GM06990 (cell line): Measurements from ENCODE around the gene IL1RAP.

Source experiments
- DNase-seq: peaks from one replicate; pipeline ENCODE4 v3.0.0-alpha.2; 2011; ENCODE audit not compliant: insufficient read length; ENCODE audit errors: extremely low read depth
- H3K27me3 ChIP-seq: replicated peaks from 2 replicates; pipeline ENCODE4 v1.6.0; 2011; ENCODE audit warnings: low read length; ENCODE audit not compliant: control insufficient read depth, insufficient read depth
- H3K36me3 ChIP-seq: 2 replicates; pipeline ENCODE4 v1.5.1; 2011; ENCODE audit warnings: low read length; ENCODE audit not compliant: control insufficient read depth, insufficient read depth
- H3K4me3 ChIP-seq: replicated peaks from 2 replicates; pipeline ENCODE4 v1.5.1; 2011; ENCODE audit warnings: low read depth, mild to moderate bottlenecking, control low read depth, low read length
- CTCF ChIP-seq: IDR thresholded peaks from 2 replicates; pipeline ENCODE4 v1.5.1; 2011; ENCODE audit warnings: low read length, control low read depth, mild to moderate bottlenecking, inconsistent platforms; ENCODE audit not compliant: insufficient read depth, poor library complexity, severe bottlenecking

Gene IL1RAP

GRCh38 chr3:190502946-190503345 is 10.9 kb upstream of the IL1RAP start:
- H3K36me3 ChIP-seq = no peaks in the 10 kb centered on the region
- no peak overlapping the region for H3K4me3 ChIP-seq
- H3K27me3 ChIP-seq = no peaks in the 10 kb centered on the region; the same call in 1 of the 2 replicates
- TF ChIP-seq CTCF = no peak
- DNase-seq = no peak

GRCh38 chr3:190504354-190505125 is 9.3 kb upstream of the IL1RAP start:
- Histone ChIP-seq H3K36me3 (no peaks in the 10 kb centered on the region), H3K4me3 (no peak overlapping the region), H3K27me3 (no peaks in the 10 kb centered on the region)
- no peak for DNase-seq
- no peak for TF ChIP-seq CTCF

- TF ChIP-seq CTCF = no peak
These were observed 8.4 kb upstream of the IL1RAP start for GRCh38 chr3:190505381-190506003.

GRCh38 chr3:190506271-190506670 is 7.6 kb upstream of the IL1RAP start:
- DNase-seq = no peak
- H3K36me3 ChIP-seq = no peaks in the 10 kb centered on the region
- H3K4me3 ChIP-seq = no peak overlapping the region
- TF ChIP-seq CTCF = no peak
- no peaks in the 10 kb centered on the region for H3K27me3 ChIP-seq

More at GRCh38 chr3:190505381-190506003, 8.4 kb upstream of the IL1RAP start:
- Histone ChIP-seq H3K4me3 (no peak overlapping the region), H3K36me3 (no peaks in the 10 kb centered on the region), H3K27me3 (no peaks in the 10 kb centered on the region)
- DNase-seq = no peak

- Histone ChIP-seq H3K27me3 (no peaks in the 10 kb centered on the region), H3K36me3 (no peaks in the 10 kb centered on the region), H3K4me3 (no peak overlapping the region)
- no peak for TF ChIP-seq CTCF
- no peak for DNase-seq
These were observed 1.2 kb upstream of the IL1RAP start for GRCh38 chr3:190512666-190513065.
